CD4-positive, alpha-beta memory T cell (primary cell): Measurements from ENCODE around the gene SLC19A2. TPM values are rescaled to one million over a fixed set of nuclear protein-coding genes. Genes with fewer than 3 reads are reported as not detected.

Source experiments
- CTCF ChIA-PET: fragments of 350-600 bp; sonication (Branson Sonifier 250); formaldehyde crosslinking; loops from one replicate; lab custom pipeline; 2021; ENCODE audit warnings: inconsistent platforms; ENCODE audit not compliant: partially characterized antibody; lab: Charles Lee
- POLR2A ChIA-PET: fragments of 350-600 bp; sonication (Branson Sonifier 250); formaldehyde crosslinking; loops from one replicate; lab custom pipeline; 2021; ENCODE audit not compliant: partially characterized antibody; lab: Charles Lee
- DNase-seq, 5 donors: peaks; one replicate each; pipeline versions ENCODE4 v3.0.0 to v3.0.0-alpha.2; 2020 to 2022; ENCODE audit warnings: mixed read lengths in 1 of 5
- H3K27ac ChIP-seq: one replicate; pipeline ENCODE4 v1.7.0; 2013; ENCODE audit warnings: low read depth, low read length
- H3K27me3 ChIP-seq: 2 replicates; pipeline ENCODE4 v1.7.0; 2013; ENCODE audit warnings: mild to moderate bottlenecking, low read length, moderate library complexity; ENCODE audit not compliant: insufficient read depth
- H3K36me3 ChIP-seq: 2 replicates; pipeline ENCODE4 v1.7.0; 2013; ENCODE audit warnings: mild to moderate bottlenecking, low read length, moderate library complexity; ENCODE audit not compliant: insufficient read depth
- H3K4me1 ChIP-seq: 2 replicates; pipeline ENCODE4 v1.7.0; 2013; ENCODE audit warnings: mild to moderate bottlenecking, low read length, moderate library complexity; ENCODE audit not compliant: insufficient read depth
- H3K4me3 ChIP-seq, 2 donors: one replicate each; pipeline ENCODE4 v1.7.0; 2013; ENCODE audit warnings: low read length in 2 of 2, mild to moderate bottlenecking in 1 of 2
- H3K9me3 ChIP-seq, 2 donors: one replicate each; pipeline ENCODE4 v1.7.0; 2013; ENCODE audit warnings: low read length in 2 of 2, control low read depth in 1 of 2; ENCODE audit not compliant: control insufficient read depth in 1 of 2
- H3K27ac Mint-ChIP-seq, 7 donors: one replicate each; pipeline ENCODE4 v1.8.0; 2020 to 2021; ENCODE audit warnings: mixed read lengths in 7 of 7, mild to moderate bottlenecking in 6 of 7, inconsistent platforms in 3 of 7, moderate library complexity in 3 of 7
- H3K27me3 Mint-ChIP-seq, 2 donors: one replicate each; pipeline ENCODE4 v1.8.0; 2020 to 2021; ENCODE audit warnings: mixed read lengths in 2 of 2
- H3K36me3 Mint-ChIP-seq, 2 donors: one replicate each; pipeline ENCODE4 v1.8.0; 2020 to 2021; ENCODE audit warnings: mixed read lengths in 2 of 2, inconsistent platforms in 1 of 2, mild to moderate bottlenecking in 1 of 2
- H3K4me1 Mint-ChIP-seq, 4 donors: one replicate each; pipeline ENCODE4 v1.8.0; 2020 to 2021; ENCODE audit warnings: mixed read lengths in 4 of 4, mild to moderate bottlenecking in 1 of 4
- H3K4me3 Mint-ChIP-seq, 8 donors: one replicate each; pipeline ENCODE4 v1.8.0; 2020 to 2021; ENCODE audit warnings: mixed read lengths in 8 of 8, mild to moderate bottlenecking in 7 of 8, moderate library complexity in 6 of 8, inconsistent platforms in 3 of 8
- H3K9me3 Mint-ChIP-seq, 8 donors: one replicate each; pipeline ENCODE4 v1.8.0; 2020 to 2021; ENCODE audit warnings: mixed read lengths in 8 of 8, mild to moderate bottlenecking in 5 of 8, inconsistent platforms in 3 of 8, moderate library complexity in 1 of 8
- intact Hi-C: fragments of 100-400 bp; cut with micrococcal nuclease; formaldehyde crosslinking; loops from one replicate; pipeline ENCODE4 v1.15.1; 2023
- polyA plus RNA-seq, 2 donors: library from polyadenylated mRNA; unstranded; fragments of 300-500 nt; fragmentation: Illumina TruSeq; gene quantifications; one replicate each; pipeline ENCODE4 v1.2.3, GENCODE V29; 2021
- total RNA-seq, 2 experiments: library from RNA; stranded (reverse); gene quantifications; one replicate each; pipeline ENCODE4 v1.2.3, GENCODE V29; 2021

Gene SLC19A2
- total and polyA plus RNA-seq, 4 experiments from 2014 or later: 0.41 to 4.5 (median 2.6) TPM

DNA sequence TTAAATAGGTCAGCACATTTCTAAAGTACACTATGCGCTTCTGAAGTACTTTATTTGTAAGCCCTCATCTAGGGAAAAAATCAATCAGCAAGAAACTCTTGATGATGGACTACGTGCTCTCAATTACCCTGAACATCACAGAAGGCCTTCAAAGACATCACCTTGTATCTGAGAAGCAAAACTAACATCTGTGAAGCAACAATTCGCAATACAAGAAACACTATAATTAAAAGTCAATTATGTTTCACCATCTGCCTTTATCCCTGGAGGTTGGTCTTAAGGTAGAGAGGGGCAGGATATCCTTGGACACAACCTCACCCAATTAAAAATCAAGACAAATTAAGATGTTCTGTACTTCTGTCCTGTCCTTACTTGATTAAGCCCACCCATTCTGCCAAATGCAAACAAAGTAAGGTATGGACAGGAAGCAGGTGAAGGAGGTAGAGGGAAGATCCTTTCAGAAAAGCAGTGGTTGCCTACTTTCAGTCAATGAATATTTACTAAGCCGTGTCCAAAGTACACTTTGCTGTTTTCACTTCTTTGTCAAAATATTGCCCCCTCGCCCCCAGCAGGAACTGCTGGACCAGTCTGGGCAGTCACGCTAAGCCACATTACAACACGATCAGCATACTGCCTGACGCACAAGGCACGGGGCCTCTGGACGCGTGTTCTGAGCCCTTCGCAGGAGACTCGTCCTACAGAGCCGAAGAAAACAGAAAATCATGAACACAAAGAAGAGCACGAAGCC lies 887 bp downstream of the SLC19A2 start:
- intact Hi-C loops: loop anchor here (1.0 to 10.0 kb wide), 7 partner anchors 62 to 1549 kb away; partner anchors contain the start of genes ATP1B1, DCAF6, KIFAP3 and METTL18
- Mint-ChIP-seq H3K27ac (peak overlapping the region; percentile 83 to 95 (median 91)), H3K27me3 (no peaks in the 10 kb centered on the region), H3K4me3 (peak overlapping the region; percentile 93 to 97 (median 95)), H3K4me1 (peaks cover 28 to 37% (median 30%) of the 10 kb centered on the region in 4 donors), H3K36me3 (peaks cover 0 to 11% of the 10 kb centered on the region in 2 donors), H3K9me3 (no peaks in the 10 kb centered on the region)
- H3K4me1 ChIP-seq: peaks cover 20% of the 10 kb centered on the region
- DNase-seq: peak in 1 of 5 donors; percentile 30
- peak overlapping the region; percentile 60 to 63 for H3K4me3 ChIP-seq
- no peaks in the 10 kb centered on the region for H3K9me3 ChIP-seq
- CTCF ChIA-PET: interaction anchor here (1.7 kb wide), 1 partner anchor 61 kb away, joined by 6 read pairs; no protein-coding TSS in a partner anchor
- peak overlapping the region; percentile 73 for H3K27ac ChIP-seq
- no peaks in the 10 kb centered on the region for H3K27me3 ChIP-seq
- H3K36me3 ChIP-seq: no peaks in the 10 kb centered on the region
- POLR2A ChIA-PET: interaction anchor here (0.6 to 1.6 kb wide), 3 partner anchors 9 to 117 kb away, joined by 3 to 12 read pairs (median 3); partner anchors contain the start of genes BLZF1 and NME7

GRCh38 chr1:169484101-169484500 lies 1.6 kb downstream of the SLC19A2 start:
- Mint-ChIP-seq H3K27ac (no peak overlapping the region), H3K4me1 (peaks cover 28 to 37% (median 30%) of the 10 kb centered on the region in 4 donors), H3K9me3 (no peaks in the 10 kb centered on the region), H3K4me3 (peak overlapping the region; percentile 9 to 97 (median 79)), H3K27me3 (no peaks in the 10 kb centered on the region), H3K36me3 (peaks cover 0 to 11% of the 10 kb centered on the region in 2 donors)
- H3K36me3 ChIP-seq: no peaks in the 10 kb centered on the region
- no peak overlapping the region for H3K27ac ChIP-seq
- H3K4me1 ChIP-seq: peaks cover 20% of the 10 kb centered on the region
- no peaks in the 10 kb centered on the region for H3K9me3 ChIP-seq
- no peaks in the 10 kb centered on the region for H3K27me3 ChIP-seq
- ChIA-PET POLR2A (interaction anchor here (0.6 kb wide), 1 partner anchor 8 kb away, joined by 3 read pairs; no protein-coding TSS in a partner anchor), CTCF (interaction anchor here (1.1 kb wide), 1 partner anchor 63 kb away, joined by 3 read pairs; no protein-coding TSS in a partner anchor)
- intact Hi-C loops: loop anchor here (10.0 kb wide), 3 partner anchors 211 to 591 kb away; partner anchors contain the start of genes ATP1B1 and KIFAP3
- DNase-seq: no peak
- H3K4me3 ChIP-seq: no peak overlapping the region

GRCh38 chr1:169483500-169483966 lies 2.2 kb downstream of the SLC19A2 start:
- intact Hi-C loops: loop anchor here (10.0 kb wide), 3 partner anchors 211 to 591 kb away; partner anchors contain the start of genes ATP1B1 and KIFAP3
- Mint-ChIP-seq H3K4me3 (peak overlapping the region in 4 of 8 donors; percentile 8 to 97 (median 50)), H3K27ac (no peak overlapping the region), H3K36me3 (peaks cover 0 to 11% of the 10 kb centered on the region in 2 donors), H3K9me3 (no peaks in the 10 kb centered on the region), H3K4me1 (peaks cover 28 to 37% (median 30%) of the 10 kb centered on the region in 4 donors), H3K27me3 (no peaks in the 10 kb centered on the region)
- Histone ChIP-seq H3K9me3 (no peaks in the 10 kb centered on the region), H3K36me3 (no peaks in the 10 kb centered on the region), H3K27ac (no peak overlapping the region), H3K4me3 (no peak overlapping the region), H3K27me3 (no peaks in the 10 kb centered on the region), H3K4me1 (peaks cover 20% of the 10 kb centered on the region)
- POLR2A ChIA-PET: no interaction called here
- no peak for DNase-seq
- CTCF ChIA-PET: interaction anchor here (1.1 kb wide), 1 partner anchor 64 kb away, joined by 3 read pairs; no protein-coding TSS in a partner anchor

DNA sequence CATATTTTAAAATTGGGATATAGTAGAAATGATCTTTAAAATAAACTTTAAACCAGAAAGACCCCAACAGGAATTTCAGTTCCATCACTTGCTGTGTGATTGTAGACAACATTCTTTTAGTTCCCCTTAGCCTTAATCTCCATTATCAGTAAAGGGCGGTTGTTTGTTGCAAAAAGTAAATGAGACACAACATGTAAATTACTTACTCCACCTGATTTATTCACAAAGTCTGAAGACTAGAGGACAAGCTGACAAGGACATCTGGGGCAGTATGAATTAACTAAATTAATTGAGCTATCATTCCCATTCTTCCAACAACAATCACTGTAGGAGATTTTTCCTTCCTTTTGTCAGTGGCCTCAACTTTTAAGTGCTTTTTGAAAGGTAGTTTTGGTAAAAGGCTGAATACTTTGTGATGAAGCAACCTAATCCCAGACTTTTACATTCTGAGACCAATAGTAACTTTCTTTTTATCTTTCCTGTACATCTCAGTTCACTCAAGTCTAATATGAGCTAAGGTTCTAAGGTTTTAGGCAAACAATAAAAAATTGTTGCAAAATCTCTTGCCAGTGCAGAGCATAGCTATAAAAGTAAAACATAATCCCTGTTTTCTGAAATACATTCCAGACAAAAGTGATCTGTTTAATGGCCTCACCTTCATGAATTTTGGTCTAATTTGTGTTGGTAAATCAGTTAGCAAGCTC lies 6.2 kb downstream of the SLC19A2 start:
- no peak for DNase-seq
- no peaks in the 10 kb centered on the region for H3K27me3 ChIP-seq
- H3K27ac ChIP-seq: no peak overlapping the region
- no peaks in the 10 kb centered on the region for H3K36me3 ChIP-seq
- CTCF ChIA-PET: interaction anchor here (1.0 kb wide), 1 partner anchor 73 kb away, joined by 3 read pairs; no protein-coding TSS in a partner anchor
- Mint-ChIP-seq H3K36me3 (peaks cover 8 to 10% of the 10 kb centered on the region in 2 donors), H3K4me3 (no peak overlapping the region), H3K27me3 (no peaks in the 10 kb centered on the region), H3K27ac (no peak overlapping the region), H3K4me1 (peaks cover 12 to 13% (median 13%) of the 10 kb centered on the region in 4 donors), H3K9me3 (no peaks in the 10 kb centered on the region)
- POLR2A ChIA-PET: no interaction called here
- intact Hi-C loops: loop anchor here (10.0 kb wide), 3 partner anchors 215 to 595 kb away; partner anchors contain the start of genes ATP1B1 and KIFAP3
- H3K9me3 ChIP-seq: no peaks in the 10 kb centered on the region
- H3K4me1 ChIP-seq: peaks cover 8% of the 10 kb centered on the region
- H3K4me3 ChIP-seq: no peak overlapping the region

DNA sequence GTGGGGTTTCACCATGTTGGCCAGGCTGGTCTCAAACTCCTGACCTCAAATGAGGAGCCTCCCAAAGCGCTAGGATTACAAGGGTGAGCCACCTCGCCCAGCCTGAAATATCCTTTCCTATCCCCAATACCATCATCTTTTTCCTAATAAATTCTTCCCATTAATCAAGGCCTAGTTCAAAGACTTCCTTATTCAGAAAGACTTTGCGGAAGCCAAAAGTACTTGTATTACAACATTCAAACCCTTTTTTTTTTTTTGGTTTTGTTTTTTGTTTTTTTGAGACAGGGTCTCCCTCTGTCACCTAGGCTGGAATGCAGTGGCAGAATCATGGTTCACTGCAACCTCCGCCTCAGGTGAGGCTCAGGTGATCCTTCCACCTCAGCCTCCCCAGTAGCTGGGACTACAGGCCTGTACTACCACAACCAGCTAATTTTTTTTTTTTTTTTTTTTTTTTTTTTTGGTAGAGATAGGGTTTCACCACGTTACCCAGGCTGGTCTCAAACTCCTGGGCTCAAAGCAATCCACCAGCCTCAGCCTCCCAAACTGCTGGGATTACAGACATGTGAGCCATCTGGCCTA lies 7.6 kb downstream of the SLC19A2 start:
- Histone ChIP-seq H3K4me1 (no peaks in the 10 kb centered on the region), H3K27me3 (no peaks in the 10 kb centered on the region), H3K9me3 (no peaks in the 10 kb centered on the region), H3K27ac (no peak overlapping the region), H3K36me3 (no peaks in the 10 kb centered on the region), H3K4me3 (no peak overlapping the region)
- peaks cover 0 to 2% (median 0%) of the 10 kb centered on the region in 4 donors for H3K4me1 Mint-ChIP-seq
- DNase-seq: no peak
- H3K36me3 Mint-ChIP-seq: peaks cover 8 to 10% of the 10 kb centered on the region in 2 donors
- no peaks in the 10 kb centered on the region for H3K9me3 Mint-ChIP-seq
- H3K27ac Mint-ChIP-seq: no peak overlapping the region
- CTCF ChIA-PET: interaction anchor here (0.7 kb wide), 1 partner anchor 68 kb away, joined by 4 read pairs; no protein-coding TSS in a partner anchor
- intact Hi-C loops: no loop called here
- H3K4me3 Mint-ChIP-seq: no peak overlapping the region
- no peaks in the 10 kb centered on the region for H3K27me3 Mint-ChIP-seq
- POLR2A ChIA-PET: no interaction called here

GRCh38 chr1:169475806-169476387 lies 9.8 kb downstream of the SLC19A2 start:
- H3K4me1 ChIP-seq: no peaks in the 10 kb centered on the region
- H3K27ac ChIP-seq: no peak overlapping the region
- H3K9me3 ChIP-seq: no peaks in the 10 kb centered on the region
- H3K27me3 ChIP-seq: no peaks in the 10 kb centered on the region
- CTCF ChIA-PET: no interaction called here
- Mint-ChIP-seq H3K4me1 (no peaks in the 10 kb centered on the region), H3K27me3 (no peaks in the 10 kb centered on the region), H3K27ac (no peak overlapping the region), H3K36me3 (peaks cover 8 to 10% of the 10 kb centered on the region in 2 donors), H3K9me3 (no peaks in the 10 kb centered on the region), H3K4me3 (no peak overlapping the region)
- POLR2A ChIA-PET: interaction anchor here (0.9 kb wide), 1 partner anchor 9 kb away, joined by 3 read pairs; no protein-coding TSS in a partner anchor
- intact Hi-C loops: no loop called here
- no peak overlapping the region for H3K4me3 ChIP-seq
- no peak for DNase-seq
- no peaks in the 10 kb centered on the region for H3K36me3 ChIP-seq
